ENCODE measurements around the gene SIRT4.

Gene SIRT4

GRCh38 chr12:120342175-120343038 lies 40.3 kb downstream of the SIRT4 start:
- peaks cover 11% of the 10 kb centered on the region for H3K9me3 ChIP-seq (ENCODE audit: control insufficient read depth, insufficient read depth, low read depth, low read length)
- H3K36me3 ChIP-seq (ENCODE audit: control insufficient read depth, insufficient read depth, low read length) = peaks cover 36% of the 10 kb centered on the region
- peaks cover 4% of the 10 kb centered on the region; the same call in 1 of the 2 replicates for H3K4me1 ChIP-seq (ENCODE audit: control insufficient read depth, insufficient read depth, low read length)
- H3K27ac ChIP-seq (ENCODE audit: low read depth, low read length) = no peak overlapping the region
- no peak overlapping the region for H3K9ac ChIP-seq (ENCODE audit: low read length)
- H3K27me3 ChIP-seq (ENCODE audit: control insufficient read depth, insufficient read depth, low read length) = no peaks in the 10 kb centered on the region
- H3K4me3 ChIP-seq (ENCODE audit: low read depth, low read length) = no peak overlapping the region

- Histone ChIP-seq H3K27ac (ENCODE audit: low read depth, low read length) (no peak overlapping the region), H3K4me3 (ENCODE audit: low read depth, low read length) (no peak overlapping the region), H3K9ac (ENCODE audit: low read length) (no peak overlapping the region), H3K36me3 (ENCODE audit: control insufficient read depth, insufficient read depth, low read length) (peaks cover 43% of the 10 kb centered on the region), H3K4me1 (ENCODE audit: control insufficient read depth, insufficient read depth, low read length) (peaks cover 4% of the 10 kb centered on the region; the same call in 1 of the 2 replicates), H3K9me3 (ENCODE audit: control insufficient read depth, insufficient read depth, low read depth, low read length) (peaks cover 4% of the 10 kb centered on the region), H3K27me3 (ENCODE audit: control insufficient read depth, insufficient read depth, low read length) (no peaks in the 10 kb centered on the region)
Measured at GRCh38 chr12:120343039-120343537, 41.0 kb downstream of the SIRT4 start.

DNA sequence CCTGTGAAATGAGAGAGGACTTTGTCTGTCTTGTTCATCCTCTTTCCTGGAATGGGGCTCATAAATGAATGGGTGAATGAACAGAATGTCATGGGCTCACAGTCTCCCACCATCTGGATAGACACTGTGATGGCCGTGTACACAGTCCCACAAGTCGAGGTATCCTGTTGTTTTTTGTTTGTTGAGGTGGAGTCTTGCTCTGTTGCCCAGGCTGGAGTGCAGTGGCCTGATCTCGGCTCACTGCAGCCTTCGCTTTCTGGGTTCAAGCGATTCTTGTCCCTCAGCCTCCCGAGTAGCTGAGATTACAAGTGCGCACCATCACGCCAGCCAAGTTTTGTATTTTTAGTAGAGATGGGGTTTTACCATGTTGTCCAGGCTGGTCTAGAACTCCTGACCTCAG lies 41.6 kb downstream of the SIRT4 start:
- Histone ChIP-seq H3K27me3 (ENCODE audit: control insufficient read depth, insufficient read depth, low read length) (no peaks in the 10 kb centered on the region), H3K36me3 (ENCODE audit: control insufficient read depth, insufficient read depth, low read length) (peaks cover 45% of the 10 kb centered on the region)

GRCh38 chr12:120346031-120346430 lies 43.9 kb downstream of the SIRT4 start:
- no peak overlapping the region for H3K27ac ChIP-seq (ENCODE audit: low read depth, low read length)
- no peaks in the 10 kb centered on the region for H3K9me3 ChIP-seq (ENCODE audit: control insufficient read depth, insufficient read depth, low read depth, low read length)
- peaks cover 60% of the 10 kb centered on the region for H3K36me3 ChIP-seq (ENCODE audit: control insufficient read depth, insufficient read depth, low read length)
- no peak overlapping the region for H3K9ac ChIP-seq (ENCODE audit: low read length)
- H3K4me1 ChIP-seq (ENCODE audit: control insufficient read depth, insufficient read depth, low read length) = peaks cover 4% of the 10 kb centered on the region; the same call in 1 of the 2 replicates
- no peaks in the 10 kb centered on the region for H3K27me3 ChIP-seq (ENCODE audit: control insufficient read depth, insufficient read depth, low read length)
- no peak overlapping the region for H3K4me3 ChIP-seq (ENCODE audit: low read depth, low read length)

More for the DNA sequence above, 41.6 kb downstream of the SIRT4 start:
- Histone ChIP-seq H3K9me3 (ENCODE audit: control insufficient read depth, insufficient read depth, low read depth, low read length) (0 out of 2 replicates have a peak, but pooled peaks cover under 1% of the 10 kb centered on the region), H3K27ac (ENCODE audit: low read depth, low read length) (no peak overlapping the region), H3K9ac (ENCODE audit: low read length) (no peak overlapping the region), H3K4me1 (ENCODE audit: control insufficient read depth, insufficient read depth, low read length) (peaks cover 4% of the 10 kb centered on the region; the same call in 1 of the 2 replicates), H3K4me3 (ENCODE audit: low read depth, low read length) (no peak overlapping the region)

GRCh38 chr12:120346681-120347080 lies 44.6 kb downstream of the SIRT4 start:
- H3K9ac ChIP-seq (ENCODE audit: low read length) = no peak overlapping the region
- H3K27ac ChIP-seq (ENCODE audit: low read depth, low read length) = no peak overlapping the region
- H3K4me3 ChIP-seq (ENCODE audit: low read depth, low read length) = no peak overlapping the region
- no peaks in the 10 kb centered on the region for H3K27me3 ChIP-seq (ENCODE audit: control insufficient read depth, insufficient read depth, low read length)
- peaks cover 4% of the 10 kb centered on the region; the same call in 1 of the 2 replicates for H3K4me1 ChIP-seq (ENCODE audit: control insufficient read depth, insufficient read depth, low read length)
- no peaks in the 10 kb centered on the region for H3K9me3 ChIP-seq (ENCODE audit: control insufficient read depth, insufficient read depth, low read depth, low read length)
- H3K36me3 ChIP-seq (ENCODE audit: control insufficient read depth, insufficient read depth, low read length) = peaks cover 65% of the 10 kb centered on the region

GRCh38 chr12:120347766-120348165 lies 45.6 kb downstream of the SIRT4 start:
- no peaks in the 10 kb centered on the region for H3K27me3 ChIP-seq (ENCODE audit: control insufficient read depth, insufficient read depth, low read length)
- H3K9me3 ChIP-seq (ENCODE audit: control insufficient read depth, insufficient read depth, low read depth, low read length) = no peaks in the 10 kb centered on the region
- H3K36me3 ChIP-seq (ENCODE audit: control insufficient read depth, insufficient read depth, low read length) = peaks cover 74% of the 10 kb centered on the region
- H3K4me3 ChIP-seq (ENCODE audit: low read depth, low read length) = no peak overlapping the region
- H3K27ac ChIP-seq (ENCODE audit: low read depth, low read length) = no peak overlapping the region
- H3K4me1 ChIP-seq (ENCODE audit: control insufficient read depth, insufficient read depth, low read length) = no peaks in the 10 kb centered on the region
- no peak overlapping the region for H3K9ac ChIP-seq (ENCODE audit: low read length)

DNA sequence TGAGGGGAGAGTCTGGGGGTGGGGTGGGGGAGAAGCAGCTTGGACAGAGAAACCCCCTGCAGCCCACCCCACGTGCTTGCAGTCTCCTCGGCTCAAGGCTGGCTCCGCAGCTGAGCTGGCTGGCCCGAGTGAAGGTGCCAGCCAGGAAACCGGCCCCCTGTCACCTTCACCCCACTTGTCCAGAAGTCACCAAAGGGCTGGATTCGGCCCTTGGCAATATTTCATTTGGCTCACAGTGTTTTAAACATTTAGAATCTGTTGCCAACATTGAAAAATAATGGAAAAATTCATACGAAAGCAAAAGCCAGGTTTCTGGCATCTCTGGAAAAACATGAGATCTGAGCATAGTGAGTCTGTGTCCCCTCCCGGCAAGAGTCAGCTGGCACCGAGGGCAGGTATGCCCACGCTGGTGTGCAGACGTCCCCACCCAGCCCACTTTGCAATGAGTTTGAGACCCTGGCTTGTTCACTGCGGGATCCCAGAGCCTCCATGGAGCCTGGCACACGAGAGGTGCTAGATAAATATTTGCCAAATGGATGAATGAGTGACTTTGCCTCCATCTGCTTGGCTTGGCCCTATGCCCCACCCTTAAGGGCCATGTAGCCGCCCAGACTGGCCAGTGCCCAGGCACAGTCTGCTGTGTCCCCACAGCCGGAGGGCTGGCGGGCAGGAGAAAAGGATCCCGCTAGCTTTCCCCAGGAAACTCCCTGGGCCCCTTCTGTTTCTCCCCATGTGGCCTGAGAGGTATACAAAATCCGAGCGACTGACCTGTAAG lies 48.6 kb downstream of the SIRT4 start:
- Histone ChIP-seq H3K9ac (ENCODE audit: low read length) (no peak overlapping the region), H3K4me1 (ENCODE audit: control insufficient read depth, insufficient read depth, low read length) (no peaks in the 10 kb centered on the region), H3K27ac (ENCODE audit: low read depth, low read length) (no peak overlapping the region), H3K27me3 (ENCODE audit: control insufficient read depth, insufficient read depth, low read length) (no peaks in the 10 kb centered on the region), H3K9me3 (ENCODE audit: control insufficient read depth, insufficient read depth, low read depth, low read length) (no peaks in the 10 kb centered on the region), H3K36me3 (ENCODE audit: control insufficient read depth, insufficient read depth, low read length) (peaks cover 74% of the 10 kb centered on the region), H3K4me3 (ENCODE audit: low read depth, low read length) (no peak overlapping the region)

GRCh38 chr12:120352117-120352516 lies 50.0 kb downstream of the SIRT4 start:
- Histone ChIP-seq H3K4me1 (ENCODE audit: control insufficient read depth, insufficient read depth, low read length) (peaks cover 5% of the 10 kb centered on the region), H3K27ac (ENCODE audit: low read depth, low read length) (no peak overlapping the region), H3K9me3 (ENCODE audit: control insufficient read depth, insufficient read depth, low read depth, low read length) (no peaks in the 10 kb centered on the region), H3K9ac (ENCODE audit: low read length) (no peak overlapping the region), H3K36me3 (ENCODE audit: control insufficient read depth, insufficient read depth, low read length) (peaks cover 73% of the 10 kb centered on the region), H3K4me3 (ENCODE audit: low read depth, low read length) (no peak overlapping the region), H3K27me3 (ENCODE audit: control insufficient read depth, insufficient read depth, low read length) (no peaks in the 10 kb centered on the region)

DNA sequence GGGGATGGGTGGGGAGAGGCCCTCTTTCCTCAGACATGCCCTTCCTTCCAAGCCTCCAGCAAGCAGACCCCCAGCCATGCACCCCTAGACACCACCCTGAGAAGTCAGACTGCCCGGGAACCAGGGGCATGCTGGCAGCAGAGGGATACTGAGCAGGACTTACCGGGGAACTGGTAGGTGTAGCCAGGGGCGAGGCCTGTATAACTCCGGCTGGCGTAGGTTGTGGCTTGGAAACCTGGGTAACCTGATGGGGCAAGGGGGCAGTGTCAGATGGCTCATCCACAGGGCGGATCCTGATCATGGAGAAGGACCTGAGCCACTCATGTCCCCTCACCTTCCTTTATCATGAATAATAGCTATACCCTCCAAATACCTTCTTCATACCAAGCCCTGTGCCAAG lies 51.0 kb downstream of the SIRT4 start:
- H3K36me3 ChIP-seq (ENCODE audit: control insufficient read depth, insufficient read depth, low read length) = peaks cover 73% of the 10 kb centered on the region

GRCh38 chr12:120353556-120354317 lies 51.6 kb downstream of the SIRT4 start:
- Histone ChIP-seq H3K9ac (ENCODE audit: low read length) (no peak overlapping the region), H3K4me3 (ENCODE audit: low read depth, low read length) (no peak overlapping the region), H3K9me3 (ENCODE audit: control insufficient read depth, insufficient read depth, low read depth, low read length) (no peaks in the 10 kb centered on the region), H3K36me3 (ENCODE audit: control insufficient read depth, insufficient read depth, low read length) (peaks cover 76% of the 10 kb centered on the region), H3K27me3 (ENCODE audit: control insufficient read depth, insufficient read depth, low read length) (no peaks in the 10 kb centered on the region), H3K27ac (ENCODE audit: low read depth, low read length) (no peak overlapping the region), H3K4me1 (ENCODE audit: control insufficient read depth, insufficient read depth, low read length) (peaks cover 14% of the 10 kb centered on the region)

More for the DNA sequence above, 51.0 kb downstream of the SIRT4 start:
- Histone ChIP-seq H3K4me1 (ENCODE audit: control insufficient read depth, insufficient read depth, low read length) (peaks cover 8% of the 10 kb centered on the region), H3K27ac (ENCODE audit: low read depth, low read length) (no peak overlapping the region), H3K9ac (ENCODE audit: low read length) (no peak overlapping the region), H3K27me3 (ENCODE audit: control insufficient read depth, insufficient read depth, low read length) (no peaks in the 10 kb centered on the region), H3K9me3 (ENCODE audit: control insufficient read depth, insufficient read depth, low read depth, low read length) (no peaks in the 10 kb centered on the region), H3K4me3 (ENCODE audit: low read depth, low read length) (no peak overlapping the region)
